H1 (cell line): ENCODE results near the gene USP54. TPM values are rescaled to one million over a fixed set of nuclear protein-coding genes. Genes with fewer than 3 reads are reported as not detected.

ENCODE experiments used
- CTCF ChIA-PET: fragments of 300-600 bp; sonication (Branson Sonifier 250); formaldehyde crosslinking; loops from one replicate; lab custom pipeline; 2021; ENCODE audit not compliant: partially characterized antibody; lab: Charles Lee
- POLR2A ChIA-PET: fragments of 300-600 bp; sonication (Branson Sonifier 250); formaldehyde crosslinking; loops from one replicate; lab custom pipeline; 2021; ENCODE audit warnings: inconsistent platforms; ENCODE audit not compliant: partially characterized antibody; lab: Charles Lee
- DNase-seq, 2 experiments: peaks; one replicate each; pipeline versions ENCODE4 v3.0.0 to v3.0.0-alpha.2; 2010 to 2022; ENCODE audit warnings: low spot score in 2 of 2, low read depth in 1 of 2, mixed read lengths in 1 of 2
- FAIRE-seq: peaks from 2 replicates; lab custom pipeline; 2011; peaks lifted over from hg19 to GRCh38; lab: Jason Lieb, UNC
- H2AFZ ChIP-seq: 2 replicates; pipeline ENCODE4 v1.8.1; 2012; ENCODE audit warnings: low read length, inconsistent platforms
- H2AK5ac ChIP-seq: 2 replicates; pipeline ENCODE4 v1.6.1; 2013; ENCODE audit warnings: low read depth, low read length
- H2BK120ac ChIP-seq: replicated peaks from 2 replicates; pipeline ENCODE3; 2013; ENCODE audit warnings: low read depth, low read length, inconsistent platforms
- H2BK12ac ChIP-seq: 2 replicates; pipeline ENCODE4 v1.6.1; 2013; ENCODE audit warnings: low read depth, low read length
- H2BK15ac ChIP-seq: 2 replicates; pipeline ENCODE4 v1.6.1; 2013; ENCODE audit warnings: low read length
- H2BK20ac ChIP-seq: 2 replicates; pipeline ENCODE4 v1.6.1; 2013; ENCODE audit warnings: low read length
- H2BK5ac ChIP-seq: 2 replicates; pipeline ENCODE4 v1.6.1; 2013; ENCODE audit warnings: low read depth, low read length
- H3K14ac ChIP-seq: 2 replicates; pipeline ENCODE4 v1.6.1; 2013; ENCODE audit warnings: inconsistent platforms; ENCODE audit not compliant: insufficient read length
- H3K18ac ChIP-seq: 2 replicates; pipeline ENCODE4 v1.6.1; 2013; ENCODE audit warnings: low read length; ENCODE audit errors: extremely low read depth
- H3K23ac ChIP-seq: 2 replicates; pipeline ENCODE4 v1.6.1; 2013; ENCODE audit warnings: inconsistent platforms; ENCODE audit not compliant: insufficient read length
- H3K23me2 ChIP-seq: 2 replicates; pipeline ENCODE4 v1.6.1; 2013; ENCODE audit warnings: low read depth, low read length
- H3K27ac ChIP-seq: 2 replicates; pipeline ENCODE4 v1.6.1; 2011; ENCODE audit warnings: low read depth, low read length, inconsistent platforms
- H3K27me3 ChIP-seq, 4 experiments: replicated peaks in 1 of 4; 1 replicate in 1 of 4; 2 replicates in 3 of 4; pipeline versions ENCODE4 v1.6.1 to v1.8.1; 2011 to 2013; ENCODE audit warnings: low read length in 3 of 4, mild to moderate bottlenecking in 3 of 4, inconsistent platforms in 2 of 4, mixed read lengths in 2 of 4, moderate library complexity in 1 of 4; ENCODE audit not compliant: control insufficient read depth in 3 of 4, insufficient read depth in 3 of 4; ENCODE audit errors: extremely low read depth in 1 of 4
- H3K36me3 ChIP-seq, 4 experiments: 2 replicates each; pipeline versions ENCODE4 v1.6.1 to v1.8.1; 2011 to 2013; ENCODE audit warnings: mild to moderate bottlenecking in 4 of 4, low read length in 3 of 4, moderate library complexity in 2 of 4, control low read depth in 1 of 4, inconsistent platforms in 1 of 4; ENCODE audit not compliant: insufficient read depth in 4 of 4, control insufficient read depth in 2 of 4
- H3K4ac ChIP-seq: replicated peaks from 2 replicates; pipeline ENCODE3; 2013; ENCODE audit warnings: low read length, low read depth, mixed read lengths, inconsistent platforms; ENCODE audit not compliant: insufficient read length
- H3K4me1 ChIP-seq, 4 experiments: replicated peaks in 1 of 4; 1 replicate in 1 of 4; 2 replicates in 3 of 4; pipeline versions ENCODE4 v1.6.1 to v1.8.1; 2011 to 2013; ENCODE audit warnings: low read length in 3 of 4, inconsistent platforms in 2 of 4, mixed read lengths in 1 of 4; ENCODE audit not compliant: insufficient read depth in 4 of 4, control insufficient read depth in 3 of 4
- H3K4me2 ChIP-seq, 2 experiments: 2 replicates each; pipeline versions ENCODE4 v1.6.1 to v1.8.1; 2011 to 2013; ENCODE audit warnings: low read depth in 2 of 2, low read length in 2 of 2, control low read depth in 1 of 2, inconsistent platforms in 1 of 2, mild to moderate bottlenecking in 1 of 2; ENCODE audit not compliant: insufficient read depth in 1 of 2
- H3K4me3 ChIP-seq, 4 experiments: fragments of 200-600, 300-600 bp in 1 of 4; sonication (generic), shearing (Covaris generic), sonication (Bioruptor Twin) in 1 of 4; 2 replicates each; pipeline versions ENCODE4 v1.5.1 to v1.8.1; 2011 to 2016; ENCODE audit warnings: low read length in 4 of 4, low read depth in 3 of 4, control low read depth in 2 of 4, inconsistent platforms in 2 of 4, mild to moderate bottlenecking in 2 of 4, mixed read lengths in 1 of 4, moderate library complexity in 1 of 4; ENCODE audit not compliant: insufficient read depth in 2 of 4; ENCODE audit errors: extremely low read depth in 1 of 4
- H3K56ac ChIP-seq: replicated peaks from 2 replicates; pipeline ENCODE3; 2013; ENCODE audit warnings: low read depth, mild to moderate bottlenecking, mixed read lengths, low read length, inconsistent platforms; ENCODE audit not compliant: insufficient read length
- H3K79me1 ChIP-seq: 2 replicates; pipeline ENCODE4 v1.6.1; 2013; ENCODE audit warnings: low read depth, low read length, control low read depth
- H3K79me2 ChIP-seq, 2 experiments: 2 replicates each; pipeline versions ENCODE4 v1.6.1 to v1.8.1; 2012 to 2013; ENCODE audit warnings: low read length in 2 of 2, mild to moderate bottlenecking in 2 of 2, inconsistent platforms in 1 of 2; ENCODE audit not compliant: insufficient read depth in 2 of 2, control insufficient read depth in 1 of 2
- H3K9ac ChIP-seq, 4 experiments: replicated peaks in 1 of 4; 1 replicate in 1 of 4; 2 replicates in 3 of 4; pipeline versions ENCODE4 v1.6.1 to v1.8.1; 2011 to 2013; ENCODE audit warnings: low read depth in 3 of 4, low read length in 3 of 4, control low read depth in 2 of 4, mild to moderate bottlenecking in 2 of 4, moderate library complexity in 2 of 4, inconsistent platforms in 1 of 4; ENCODE audit errors: extremely low read depth in 1 of 4
- H3K9me3 ChIP-seq, 2 experiments: 2 replicates each; pipeline versions ENCODE4 v1.6.1 to v1.8.1; 2012 to 2013; ENCODE audit warnings: mild to moderate bottlenecking in 2 of 2, moderate library complexity in 2 of 2, control low read depth in 1 of 2, inconsistent platforms in 1 of 2, low read depth in 1 of 2, low read length in 1 of 2, mixed read lengths in 1 of 2; ENCODE audit not compliant: insufficient read depth in 2 of 2
- H4K20me1 ChIP-seq, 2 experiments: replicated peaks in 1 of 2; 2 replicates each; pipeline versions ENCODE3 to v1.8.1; 2011 to 2013; ENCODE audit warnings: inconsistent platforms in 2 of 2, low read length in 2 of 2, mild to moderate bottlenecking in 1 of 2; ENCODE audit not compliant: insufficient read depth in 2 of 2, control insufficient read depth in 1 of 2
- H4K5ac ChIP-seq: 2 replicates; pipeline ENCODE4 v1.6.1; 2013; ENCODE audit warnings: low read length, low read depth, mixed read lengths, inconsistent platforms; ENCODE audit not compliant: insufficient read length
- H4K8ac ChIP-seq: 2 replicates; pipeline ENCODE4 v1.8.0; 2013; ENCODE audit warnings: mild to moderate bottlenecking, moderate library complexity, low read length, inconsistent platforms; ENCODE audit not compliant: insufficient read depth; ENCODE audit errors: extremely low read depth
- H4K91ac ChIP-seq: replicated peaks from 2 replicates; pipeline ENCODE3; 2013; ENCODE audit warnings: low read length, mixed read lengths, inconsistent platforms; ENCODE audit not compliant: insufficient read length
- WGBS, 2 experiments: shearing (Covaris generic) in 1 of 2; methylation state at CpG; one replicate each; pipeline versions ENCODE4 v1.1.6 to v1.1.7; 2013 to 2015; ENCODE audit warnings: low lambda C conversion rate in 2 of 2, mixed read lengths in 2 of 2, inconsistent platforms in 1 of 2, low coverage in 1 of 2, missing lambda C conversion rate in 1 of 2; ENCODE audit not compliant: insufficient replicate concordance in 2 of 2, insufficient coverage in 1 of 2, insufficient read length in 1 of 2; ENCODE audit errors: extremely low coverage in 1 of 2, missing lambda C conversion rate in 1 of 2; 5-methylcytosine and 5-hydroxymethylcytosine counted together
- polyA plus RNA-seq, 7 experiments: library from polyadenylated mRNA; depleted of rRNA in 3 of 7; stranded (reverse) in 5 of 7; unstranded in 2 of 7; fragments of >200 nt in 5 of 7; fragments of 200-250 nt in 2 of 7; gene quantifications; 1 replicate in 5 of 7; 2 replicates in 1 of 7; 4 replicates in 1 of 7; pipeline versions ENCODE4 v1.2.1 to v1.2.3, GENCODE V29; 2011 to 2013; ENCODE audit warnings: missing spikeins in 2 of 7, mixed read lengths in 2 of 7
- total RNA-seq: library from RNA; stranded (reverse); fragmentation: NEBNext Ultra II Directional; extraction: Animal tissue kit (Norgen Biotek cat#: 25700); gene quantifications from 2 replicates; pipeline ENCODE4 v1.2.1, GENCODE V29; 2021

USP54 gene
- total and polyA plus RNA-seq, 2 of the 8 experiments (the other 6 are each of a cell fraction or from before 2014, with no cell fraction given) = 46.2 to 65.6 TPM

- ChIA-PET CTCF (no interaction called here), POLR2A (no interaction called here)
- 87% methylated on average over 3 of the region's 3 CpGs; no CpG with 5 or more reads in 1 of the 2 experiments for WGBS, 2 experiments
Observed at GRCh38 chr10:73478636-73479035, 112.5 kb downstream of the USP54 start.

More at GRCh38 chr10:73478636-73479035, 112.5 kb downstream of the USP54 start:
- Histone ChIP-seq H3K4me1 (no peaks in the 10 kb centered on the region), H4K5ac (no peak overlapping the region), H2AK5ac (no peak overlapping the region), H2BK12ac (no peak overlapping the region), H3K4me2 (no peak overlapping the region), H3K14ac (no peak overlapping the region), H3K79me1 (no peaks in the 10 kb centered on the region), H2BK20ac (no peak overlapping the region), H3K23ac (no peak overlapping the region), H3K27me3 (no peaks in the 10 kb centered on the region), H4K20me1 (no peaks in the 10 kb centered on the region), H3K9ac (no peak overlapping the region), H4K91ac (no peak overlapping the region), H2BK15ac (no peak overlapping the region), H3K36me3 (peaks cover 0 to 45% (median 11%) of the 10 kb centered on the region in 4 experiments; a peak in 6 of 8 replicates), H3K27ac (no peak overlapping the region), H2BK120ac (no peak overlapping the region), H2BK5ac (no peak overlapping the region), H3K9me3 (no peaks in the 10 kb centered on the region), H3K18ac (no peak overlapping the region), H2AFZ (no peak overlapping the region), H3K79me2 (peaks cover 0 to 12% of the 10 kb centered on the region in 2 experiments; a peak in 2 of 4 replicates), H3K56ac (no peak overlapping the region), H3K4ac (no peak overlapping the region), H3K4me3 (no peak overlapping the region), H4K8ac (no peak overlapping the region), H3K23me2 (no peaks in the 10 kb centered on the region)
- DNase-seq (no peak), FAIRE-seq (no peak)
